GM18498 (cell line): ENCODE results near the gene TMPRSS15.

ENCODE experiments used
- ATAC-seq: cut with Tn5 transposase; IDR thresholded peaks from one replicate; pipeline ENCODE4 v1.9.1; 2021; ENCODE audit warnings: mild to moderate bottlenecking, moderate library complexity; ENCODE audit not compliant: unreplicated experiment

TMPRSS15 gene

DNA sequence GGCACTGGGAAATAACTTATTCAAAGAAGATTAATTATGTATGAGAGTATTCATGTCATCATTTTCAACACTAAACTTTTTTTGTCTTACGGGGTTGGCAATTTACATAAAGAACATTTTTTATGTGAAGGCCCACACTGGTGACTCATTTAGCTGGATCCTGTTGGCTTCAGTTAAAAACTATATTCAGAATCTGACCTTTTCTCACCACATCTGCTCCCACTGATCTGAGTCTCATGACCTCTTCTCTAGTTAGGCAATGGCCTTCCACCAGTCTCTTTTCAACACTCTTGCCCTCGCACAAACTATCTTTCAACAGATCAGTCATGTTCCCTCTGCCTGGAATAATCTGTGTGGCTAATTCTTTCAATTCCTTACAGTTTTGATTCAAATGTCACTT, 53.4 kb downstream of the TMPRSS15 start:
- no peak for ATAC-seq

DNA sequence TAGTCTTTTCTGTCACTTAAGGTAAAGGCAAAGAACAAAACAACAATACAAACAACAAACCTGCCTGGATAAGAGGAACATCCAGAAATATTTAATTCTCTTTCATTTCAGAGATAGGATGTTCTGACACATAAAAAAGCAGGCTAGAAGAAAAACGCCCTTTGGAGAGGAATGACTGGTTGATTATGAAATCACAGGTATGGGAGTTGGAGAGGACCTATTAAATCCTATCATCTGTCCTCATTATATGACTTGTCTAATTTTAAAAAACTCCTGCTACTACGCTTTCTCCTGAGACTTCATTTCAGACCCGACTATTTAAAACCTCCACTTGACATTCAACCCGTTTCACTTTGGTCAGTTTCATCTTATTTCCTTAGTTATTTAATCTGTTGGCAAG, 54.1 kb downstream of the TMPRSS15 start:
- no peak for ATAC-seq

DNA sequence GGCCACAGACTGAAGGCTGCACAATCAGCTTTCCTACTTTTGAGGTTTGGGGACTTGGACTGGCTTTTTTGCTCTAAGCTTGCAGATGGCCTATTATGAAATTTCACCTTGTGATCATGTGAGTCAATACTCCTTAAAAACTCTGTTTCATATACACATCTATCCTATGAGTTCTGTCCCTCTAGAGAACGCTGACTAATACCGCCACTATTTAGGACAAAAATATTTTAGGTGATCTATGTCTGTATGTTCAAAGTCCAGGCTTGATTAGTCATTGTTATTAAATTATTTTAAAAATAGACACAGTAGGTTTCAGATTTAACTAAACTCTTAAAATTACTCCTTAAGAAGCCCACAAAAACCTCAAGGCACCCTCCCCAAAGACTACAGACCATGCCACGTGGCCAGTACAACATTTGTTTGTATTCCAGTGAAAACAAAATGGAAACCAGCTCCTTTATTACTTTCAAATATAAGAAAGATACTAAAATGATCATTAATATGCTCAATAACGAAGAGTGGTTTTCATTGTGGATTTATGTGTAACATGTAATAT, 63.1 kb downstream of the TMPRSS15 start:
- no peak for ATAC-seq

DNA sequence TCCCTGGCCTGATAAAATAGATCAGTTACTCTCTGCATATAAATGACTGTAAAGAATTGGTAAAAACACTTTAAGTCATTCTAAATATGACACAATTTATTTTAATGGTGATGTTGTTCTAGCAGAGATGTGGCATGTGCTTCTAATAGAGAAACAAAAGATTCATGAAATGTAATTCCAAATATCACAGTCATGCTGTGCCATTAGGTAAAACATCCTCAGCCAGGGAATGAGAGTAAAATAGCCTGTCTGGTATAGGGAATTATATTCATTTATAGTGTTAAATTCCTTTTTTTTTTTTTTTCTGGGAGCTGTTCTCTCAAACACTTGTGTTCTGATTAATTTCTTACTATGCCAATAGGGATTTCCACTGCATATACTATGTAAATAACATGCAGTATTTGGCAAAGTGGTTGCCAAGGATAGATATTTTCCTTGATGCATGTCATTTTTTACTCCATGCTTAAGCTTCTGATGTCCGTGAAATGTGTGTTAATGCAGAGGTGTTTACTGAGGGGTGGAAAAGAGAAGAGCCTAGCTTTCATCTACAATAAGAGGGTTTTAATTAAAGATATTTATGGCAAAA, 67.8 kb downstream of the TMPRSS15 start:
- ATAC-seq = no peak

DNA sequence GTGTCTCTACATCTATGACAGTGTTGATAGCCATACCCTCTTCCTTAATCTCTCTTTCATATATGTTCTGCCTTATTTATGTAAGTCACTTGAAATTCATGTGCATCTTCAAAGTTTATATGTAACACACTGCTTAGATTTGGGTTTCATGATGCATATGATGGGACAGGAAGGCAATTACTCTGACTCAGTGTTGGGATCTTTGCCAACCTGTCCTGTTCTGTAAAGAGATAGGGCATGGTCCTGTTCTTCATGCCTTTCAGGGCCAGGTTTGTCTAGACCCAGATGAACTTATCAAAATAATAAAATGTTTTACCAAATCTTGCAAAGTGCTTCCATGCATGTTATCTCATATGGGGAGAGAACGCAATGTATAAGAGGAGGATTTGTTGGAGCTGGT, 69.5 kb downstream of the TMPRSS15 start:
- no peak for ATAC-seq

DNA sequence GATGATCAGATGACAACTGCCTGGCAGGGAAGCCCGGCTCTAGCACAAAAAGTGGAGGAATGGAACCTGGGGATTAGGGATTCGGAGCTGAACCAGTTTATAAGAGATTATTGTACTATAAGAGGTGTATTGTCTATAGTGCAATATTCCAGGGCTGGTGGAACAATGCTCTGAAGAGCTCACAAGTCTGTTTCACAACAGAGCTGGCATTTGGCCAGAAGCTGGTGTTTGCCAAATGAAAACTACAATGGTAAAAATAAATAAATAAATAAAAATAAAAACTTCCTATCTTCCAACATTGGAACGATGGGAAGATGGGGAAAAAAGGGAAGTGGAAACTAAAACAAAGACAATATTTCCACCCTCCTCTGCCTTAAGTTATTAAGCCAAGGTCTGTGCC, 85.4 kb downstream of the TMPRSS15 start:
- ATAC-seq = no peak

DNA sequence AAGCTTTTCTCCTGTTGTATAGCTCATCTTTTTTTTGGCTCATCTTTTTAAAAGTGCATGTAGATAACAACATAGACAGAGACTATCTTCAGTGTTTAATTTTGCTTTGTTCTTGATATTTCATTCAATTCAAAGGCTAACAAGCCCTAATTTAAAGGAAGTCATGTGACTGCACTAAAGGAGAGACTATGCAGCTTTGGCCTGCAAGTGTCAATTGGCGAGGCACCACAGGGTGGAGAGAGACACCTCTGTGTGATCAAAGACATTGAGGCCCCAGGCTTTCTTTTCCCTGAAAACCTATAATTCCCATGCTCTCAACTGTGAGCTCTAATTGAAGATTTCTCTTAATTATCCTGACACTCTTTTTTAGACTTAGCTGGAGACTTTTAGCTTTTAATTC, 105.4 kb downstream of the TMPRSS15 start:
- no peak for ATAC-seq

DNA sequence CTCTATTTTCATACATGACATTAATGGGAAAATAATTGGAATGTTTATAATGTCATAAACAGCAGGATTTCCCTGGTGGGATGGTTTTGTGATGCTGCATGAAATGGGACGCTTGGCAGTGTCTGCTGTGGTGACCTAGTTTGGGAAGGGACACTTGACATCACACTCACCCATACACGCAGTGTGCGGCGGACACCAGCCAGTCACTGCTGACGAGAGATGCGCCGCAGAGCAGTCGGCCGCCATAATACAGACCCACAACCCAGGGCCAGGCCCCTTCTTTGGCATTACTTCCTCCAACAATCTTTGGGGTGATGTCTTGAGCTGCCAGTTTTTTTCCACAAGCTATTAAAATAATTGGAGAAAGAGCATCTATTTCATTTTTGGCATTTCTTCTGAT, 109.5 kb downstream of the TMPRSS15 start:
- ATAC-seq = no peak

DNA sequence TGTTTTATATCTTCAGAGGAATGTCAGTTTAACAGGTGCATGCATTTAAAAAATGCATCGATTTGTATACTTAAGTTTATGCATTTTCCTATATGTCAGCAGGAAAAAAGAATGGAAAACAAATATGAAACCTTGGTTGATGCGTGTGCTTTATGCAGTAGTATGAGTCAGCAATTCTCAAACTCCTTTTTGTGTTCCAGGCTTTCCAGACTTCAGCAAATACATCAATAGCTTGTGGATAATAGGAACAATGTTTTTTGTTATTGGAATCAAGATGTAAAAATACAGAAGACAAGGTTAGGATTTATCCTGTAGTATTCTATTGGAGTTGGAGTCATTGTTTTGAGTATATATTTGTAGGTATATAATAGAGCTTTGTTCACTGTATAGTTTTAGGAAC, 113.7 kb downstream of the TMPRSS15 start:
- ATAC-seq = no peak

DNA sequence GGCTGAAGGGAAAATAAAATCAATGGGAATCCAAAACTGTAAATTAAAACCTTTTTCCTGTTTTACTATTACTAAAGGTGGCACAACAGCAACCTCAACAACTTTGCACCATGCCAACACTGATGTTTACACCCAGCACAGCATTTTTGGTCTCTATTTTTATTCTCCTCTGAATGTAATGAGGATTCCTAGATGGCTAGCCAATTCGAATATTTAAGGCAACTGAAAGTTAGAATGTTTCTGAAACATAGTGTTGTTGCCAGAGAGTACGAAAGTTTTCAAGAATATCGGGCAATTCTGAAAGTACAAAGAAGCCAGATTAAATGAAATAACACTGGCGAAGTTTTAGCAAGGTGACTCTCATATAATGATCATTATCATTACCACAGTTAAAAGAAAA, 118.2 kb downstream of the TMPRSS15 start:
- ATAC-seq = no peak

DNA sequence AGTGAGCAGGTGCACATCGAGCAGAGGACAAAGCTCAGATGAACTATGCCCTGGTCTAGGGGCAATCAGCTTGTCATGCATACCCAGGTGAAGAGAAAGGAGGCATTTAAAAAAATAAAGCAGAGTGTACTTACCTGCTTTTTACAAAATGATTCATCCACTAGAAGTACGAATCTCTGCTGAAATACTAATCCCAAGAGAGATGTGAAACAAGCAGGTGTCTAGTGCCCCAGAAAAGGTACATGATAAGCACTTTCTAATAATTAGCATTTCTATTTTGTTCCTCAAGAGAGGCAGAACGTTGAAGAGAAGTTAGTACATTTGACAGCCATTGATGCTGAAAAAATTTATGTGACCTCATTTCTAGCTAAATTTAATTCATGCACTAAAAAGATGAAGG, 127.8 kb downstream of the TMPRSS15 start:
- no peak for ATAC-seq

DNA sequence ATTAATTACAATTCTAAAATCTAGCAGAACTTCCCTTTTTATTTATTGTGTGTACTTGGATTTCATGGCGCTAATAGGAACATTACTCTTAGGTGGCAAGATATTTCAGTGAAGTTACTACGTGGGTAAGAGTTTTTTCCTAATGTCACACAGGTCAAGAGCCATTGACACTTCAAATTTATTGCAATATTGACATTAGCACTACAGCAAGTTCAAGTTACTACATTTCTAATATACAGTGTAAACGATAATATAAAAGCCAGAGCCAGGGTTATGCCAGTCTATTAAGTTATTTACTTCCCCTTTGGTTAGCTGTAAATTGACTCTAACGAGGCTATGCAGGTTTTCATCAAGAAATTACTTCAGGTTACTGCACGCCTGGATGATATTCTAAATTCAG, 129.2 kb downstream of the TMPRSS15 start:
- no peak for ATAC-seq

DNA sequence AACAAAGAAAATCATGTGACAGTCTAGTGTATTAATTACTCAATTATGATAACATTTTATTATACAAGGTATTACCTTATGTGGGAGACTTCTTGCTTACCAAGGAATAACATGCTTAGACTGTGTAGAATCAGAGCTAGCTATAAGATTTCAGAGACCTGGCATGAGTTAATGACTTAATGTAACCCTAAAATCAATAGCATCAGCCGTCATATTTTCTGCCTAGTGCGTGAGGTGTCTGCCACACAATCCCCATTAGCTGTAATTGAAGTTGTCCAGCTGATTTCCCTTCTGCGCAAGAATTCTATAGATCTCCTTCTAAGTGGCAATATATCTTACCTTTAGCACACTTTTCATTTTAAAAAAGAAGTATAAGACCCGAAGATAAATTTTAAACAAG, 130.2 kb downstream of the TMPRSS15 start:
- no peak for ATAC-seq

DNA sequence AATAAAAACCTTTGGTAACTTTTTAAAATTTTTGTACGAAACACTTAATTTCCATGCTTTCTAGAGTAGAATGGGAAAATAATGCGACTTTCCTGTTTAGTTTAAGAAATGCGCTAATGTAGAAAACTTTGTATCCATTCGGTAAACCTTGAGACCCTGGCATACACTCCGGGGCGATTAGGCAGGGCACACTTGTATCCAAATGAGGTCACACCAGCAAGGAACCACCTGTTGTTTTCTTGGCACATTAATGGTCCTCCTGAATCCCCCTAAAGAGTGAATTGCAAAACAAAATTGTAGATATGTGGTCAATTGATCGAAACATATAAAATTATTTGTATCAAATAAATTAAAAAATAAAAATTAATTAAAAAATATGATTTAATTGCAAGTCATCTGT, 133.7 kb downstream of the TMPRSS15 start:
- ATAC-seq = no peak

DNA sequence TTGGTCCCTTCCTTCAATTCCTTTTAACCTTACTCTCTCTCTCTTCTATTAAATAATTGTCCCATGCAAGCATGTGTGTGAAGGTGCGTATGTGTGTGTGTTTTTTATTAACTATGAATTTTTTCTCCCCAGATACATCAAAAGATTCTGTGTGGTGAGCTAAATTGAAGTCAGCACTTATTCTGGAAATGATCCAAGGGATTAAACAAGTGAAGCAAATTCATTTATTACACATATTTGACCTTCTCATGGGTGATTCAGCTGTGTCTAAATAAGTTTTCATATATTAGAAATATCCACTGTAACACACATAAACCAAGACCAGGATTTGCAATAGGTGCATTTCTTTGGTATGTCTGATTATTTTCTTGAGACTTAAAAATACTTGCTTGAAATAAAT, 134.7 kb downstream of the TMPRSS15 start:
- no peak for ATAC-seq

DNA sequence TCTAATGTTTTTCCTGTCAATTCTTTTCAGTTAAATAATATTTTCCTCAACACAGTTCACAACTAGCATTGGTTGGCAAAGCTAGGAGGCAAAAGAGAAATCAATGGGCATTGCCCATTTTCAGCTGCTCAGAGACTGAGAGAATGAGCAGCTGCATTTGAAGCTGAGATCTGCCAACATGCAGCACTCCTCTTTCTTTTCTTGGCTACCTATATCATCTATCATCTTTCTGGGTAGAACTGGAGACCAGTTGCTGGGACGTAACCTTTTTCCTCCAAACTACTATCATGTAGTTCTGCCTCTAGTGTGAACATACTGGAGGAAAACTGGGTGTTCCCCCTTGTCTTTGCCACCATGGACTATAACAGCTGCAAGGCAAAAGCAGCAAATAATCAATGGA, 136.1 kb downstream of the TMPRSS15 start:
- no peak for ATAC-seq

DNA sequence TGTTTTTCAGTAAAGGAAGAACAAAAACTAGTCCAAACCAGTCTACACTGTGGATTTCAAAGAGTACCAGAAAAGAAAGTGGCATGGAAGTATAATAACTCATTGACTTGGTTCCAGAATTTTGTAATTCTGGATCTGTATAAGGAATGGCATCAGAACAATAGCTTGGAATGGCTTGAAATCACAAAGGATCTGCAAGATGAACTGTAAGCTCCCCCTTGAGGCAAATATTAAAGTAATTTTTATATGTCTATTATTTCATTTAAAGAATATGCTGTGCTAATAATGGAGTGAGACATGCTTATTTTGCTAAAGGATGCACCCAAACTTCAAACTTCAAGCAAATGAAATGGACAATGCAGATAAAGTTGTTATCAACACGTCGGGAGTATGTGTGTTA, 137.6 kb downstream of the TMPRSS15 start:
- no peak for ATAC-seq

DNA sequence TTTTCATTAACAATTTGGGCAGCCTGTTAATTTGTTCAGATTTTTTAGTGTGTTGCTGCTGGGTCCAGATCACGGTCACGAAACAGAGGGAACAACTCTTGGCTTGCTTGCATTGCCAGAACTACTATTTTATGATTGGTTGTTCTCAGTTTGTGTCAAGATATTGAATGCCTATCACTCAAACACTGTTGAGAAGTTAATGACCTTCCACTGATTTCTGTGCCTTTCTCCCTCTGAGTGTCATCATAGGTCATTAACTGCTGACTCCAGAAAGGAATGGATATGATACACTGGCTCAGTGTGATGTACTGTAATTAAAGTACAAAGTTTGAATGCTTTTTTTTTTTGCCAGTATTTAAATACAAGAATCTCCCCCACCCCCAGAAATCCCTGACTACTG, 149.8 kb downstream of the TMPRSS15 start:
- ATAC-seq = no peak

DNA sequence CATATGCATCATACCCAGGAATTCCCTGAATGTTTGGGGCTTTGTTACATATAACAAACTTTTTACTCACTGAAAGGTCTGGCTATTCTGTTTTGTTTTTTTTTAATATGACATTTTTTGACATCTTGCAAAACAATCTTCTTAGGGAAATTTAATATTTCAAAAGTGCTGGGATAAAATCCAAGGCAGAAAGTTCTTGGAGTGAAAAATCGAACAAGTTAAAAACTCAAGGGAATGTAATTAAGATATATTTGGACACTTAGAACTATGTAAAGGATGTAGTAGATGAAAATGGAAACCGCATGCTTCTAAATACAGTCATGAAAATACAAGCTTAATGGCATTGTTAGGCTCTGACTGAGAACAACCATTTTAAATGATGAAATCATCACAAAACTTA, 150.4 kb downstream of the TMPRSS15 start:
- ATAC-seq = no peak

DNA sequence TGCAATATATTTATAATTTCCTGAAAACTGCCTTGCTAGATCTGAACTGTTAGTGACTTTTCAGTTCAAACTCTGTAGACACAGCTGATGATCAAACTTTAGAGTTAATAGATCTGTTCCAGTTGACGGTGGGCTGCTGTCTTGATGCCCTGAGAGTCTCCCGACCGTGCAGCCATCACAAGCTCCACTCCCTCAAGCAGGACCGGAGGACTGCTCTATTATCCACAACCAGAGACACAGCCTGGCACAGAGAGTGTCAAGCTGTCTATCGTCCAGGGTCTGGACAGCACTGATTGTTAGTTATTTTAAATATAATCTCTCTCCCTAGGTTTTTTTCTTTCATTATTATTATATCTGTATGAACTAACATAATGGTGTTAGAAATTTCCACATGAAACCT, 150.9 kb downstream of the TMPRSS15 start:
- no peak for ATAC-seq

DNA sequence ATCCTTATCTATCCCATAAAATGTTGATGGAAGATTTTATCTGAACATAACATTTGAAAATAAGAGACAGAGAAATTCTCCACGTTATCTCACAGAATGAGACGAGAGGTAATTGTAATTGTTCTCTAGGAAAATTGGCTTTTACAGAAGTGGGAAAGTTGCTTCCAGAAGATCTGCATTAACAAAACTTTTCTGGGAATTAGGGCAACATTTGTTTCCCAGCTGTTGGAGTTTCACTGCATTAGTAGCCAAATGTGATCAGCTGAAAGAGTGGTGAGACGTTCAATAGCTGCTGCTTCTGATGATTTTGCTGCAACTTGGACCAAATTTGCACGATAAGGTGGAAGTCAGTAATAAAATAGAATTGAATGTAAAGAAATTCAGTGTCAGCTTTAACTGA, 151.3 kb downstream of the TMPRSS15 start:
- no peak for ATAC-seq

DNA sequence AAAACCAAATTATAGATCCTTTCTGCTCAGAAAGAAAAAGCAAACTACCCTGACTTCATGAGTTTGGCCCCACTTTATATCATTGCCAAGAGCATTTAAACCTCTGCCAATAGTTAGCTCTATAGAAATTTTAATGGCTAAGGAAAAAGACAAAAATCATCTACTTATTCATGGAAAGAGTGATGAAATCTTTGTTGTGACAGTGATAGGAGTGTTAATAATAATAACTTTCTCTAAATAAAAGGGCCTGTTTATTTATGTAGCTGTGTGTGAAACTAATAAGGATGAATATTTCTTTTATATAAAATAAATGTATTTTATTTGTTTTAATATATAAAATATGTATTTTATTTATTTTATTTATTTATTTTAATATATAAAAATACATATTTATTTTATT, 152.5 kb downstream of the TMPRSS15 start:
- ATAC-seq = no peak

DNA sequence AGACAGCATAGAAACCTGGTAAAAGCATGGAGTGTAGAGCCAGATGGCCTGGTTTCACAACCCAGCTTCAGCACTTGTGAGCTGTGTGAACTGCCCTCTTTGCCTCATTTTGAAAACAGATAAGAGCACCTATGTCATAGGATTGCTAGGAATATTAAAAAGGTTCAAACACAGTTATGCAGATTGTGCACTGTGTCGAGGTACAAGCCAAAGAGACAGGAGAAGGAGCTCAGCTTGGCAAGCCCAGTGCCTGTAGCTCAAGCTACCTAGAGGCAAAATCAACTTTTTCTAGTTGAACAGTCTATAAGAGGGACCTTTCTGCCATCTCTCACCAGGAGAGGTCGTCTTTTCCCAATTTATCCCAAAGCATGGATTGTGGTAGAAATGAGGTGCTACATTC, 153.9 kb downstream of the TMPRSS15 start:
- ATAC-seq = no peak
